ENCODE measurements around the gene IL2RA. TPM values are rescaled to one million over a fixed set of nuclear protein-coding genes. Genes with fewer than 3 reads are reported as not detected.
A peak's percentile ranks its signal among the peaks of the same experiment; 100 is the strongest.
"Not testable (repeated sequence)": the region's sequence is repeated elsewhere in the genome, so short reads cannot be mapped to it uniquely, and the experiment has no call there.

Gene IL2RA
- total RNA-seq, 1 donor from 2014 or later = not detected

DNA sequence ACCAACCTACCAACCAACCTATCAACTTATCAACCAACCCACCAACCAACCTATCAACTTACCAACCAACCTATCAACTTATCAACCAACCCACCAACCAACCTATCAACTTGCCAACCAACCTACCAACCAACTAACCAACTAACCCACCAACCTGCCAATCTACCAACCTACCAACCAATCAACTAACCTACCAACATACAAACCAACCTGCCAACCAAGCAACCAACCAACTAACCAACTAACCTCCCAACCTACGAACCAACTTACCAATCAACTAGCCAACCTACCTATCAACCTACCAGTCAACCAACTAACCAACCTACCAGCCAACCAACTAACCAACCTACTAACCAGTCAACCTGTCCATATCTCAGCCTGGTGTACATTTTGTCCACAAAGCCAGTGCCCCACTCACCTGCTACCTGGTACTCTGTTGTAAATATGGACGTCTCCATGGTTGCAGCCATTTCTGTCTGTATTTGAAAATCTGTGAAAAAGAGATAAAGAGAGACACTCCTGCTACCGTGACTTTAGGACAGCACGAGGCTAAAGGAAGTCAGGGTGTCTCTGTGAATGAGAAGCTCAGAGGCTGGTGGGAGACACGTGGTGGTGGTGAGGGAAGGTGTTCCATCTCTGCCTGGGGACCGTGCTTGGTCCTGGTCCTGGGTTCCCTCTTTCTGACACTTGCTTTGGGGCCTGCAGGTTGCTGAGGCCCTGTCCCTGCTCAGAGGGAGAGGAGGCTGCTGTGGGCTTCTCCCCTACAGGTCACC is 43.0 kb downstream of the IL2RA start:
- FAIRE-seq = no peak

DNA sequence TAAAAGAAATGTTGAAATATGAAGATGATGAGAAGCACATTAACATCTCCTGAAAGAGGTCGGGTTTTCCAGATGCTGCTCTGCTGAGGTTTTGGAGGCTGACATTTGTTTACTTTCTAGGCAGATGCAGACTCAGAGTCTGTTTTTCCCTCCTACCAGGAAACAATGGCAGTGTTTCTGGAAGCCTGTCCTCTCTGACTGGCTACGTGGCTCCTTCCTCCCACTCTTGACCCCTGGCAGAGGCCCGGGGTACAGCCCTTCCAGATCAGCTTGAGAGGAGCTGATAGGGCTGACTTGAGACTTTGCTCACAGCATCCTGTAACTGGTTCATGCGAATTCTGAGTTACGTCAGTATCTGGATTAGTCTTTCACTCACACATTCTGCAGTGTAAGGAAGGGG is 43.7 kb downstream of the IL2RA start:
- FAIRE-seq (no peak), DNase-seq (ENCODE audit: low spot score in 2 of 2) (no peak)

More for the DNA sequence above, 43.0 kb downstream of the IL2RA start:
- DNase-seq (ENCODE audit: low spot score in 2 of 2) = no peak

DNA sequence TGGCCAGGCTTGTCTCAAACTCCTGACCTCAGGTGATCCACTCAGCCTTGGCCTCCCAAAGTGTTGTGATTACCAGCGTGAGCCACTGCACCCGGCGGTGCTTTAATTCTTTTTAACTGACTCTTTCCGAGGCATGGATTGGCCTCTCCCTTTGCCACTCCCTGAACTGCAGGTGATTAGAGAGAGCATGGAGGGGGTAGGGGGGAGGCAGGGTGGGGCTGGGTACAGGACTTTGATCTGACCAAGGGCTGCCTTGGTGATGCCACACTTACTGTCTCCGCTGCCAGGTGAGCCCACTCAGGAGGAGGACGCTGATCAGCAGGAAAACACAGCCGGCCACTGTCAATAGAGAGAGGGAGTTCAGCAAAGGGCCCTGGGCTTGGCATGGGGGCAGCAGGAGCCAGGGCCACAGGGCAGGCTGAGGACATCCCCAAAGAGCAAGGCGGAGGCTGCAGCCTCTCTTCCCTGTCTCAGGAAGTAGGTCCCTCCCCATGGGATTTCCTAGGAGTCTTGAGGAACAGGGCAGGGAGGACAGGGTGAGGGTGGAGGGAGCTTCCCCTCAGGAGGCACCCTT is 44.3 kb downstream of the IL2RA start:
- no peak for DNase-seq (ENCODE audit: low spot score in 2 of 2)
- FAIRE-seq = no peak

DNA sequence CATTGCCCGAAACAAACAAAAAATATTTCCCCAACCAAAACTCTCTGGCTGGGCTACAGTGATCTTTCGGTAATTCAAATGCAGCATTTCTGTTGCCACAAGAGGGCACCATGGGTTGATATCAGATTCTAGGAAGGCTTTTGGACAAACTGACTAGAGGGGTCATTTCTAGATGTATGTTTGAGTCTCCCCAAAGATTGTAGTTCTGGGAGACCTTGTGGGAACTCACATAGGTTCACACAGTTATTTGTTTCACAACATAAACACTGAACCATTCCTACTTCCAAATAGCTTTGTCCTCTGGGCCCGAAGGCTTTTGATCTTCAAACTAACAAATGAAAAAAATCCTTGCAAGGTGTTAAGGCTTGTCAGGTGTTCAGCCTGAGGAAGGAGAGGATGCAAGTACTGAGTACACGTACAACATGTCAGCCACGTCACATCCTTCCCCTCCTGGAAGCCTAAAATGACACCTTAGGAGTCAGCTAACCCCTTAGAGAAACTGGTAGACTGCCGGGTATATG is 47.9 kb downstream of the IL2RA start:
- FAIRE-seq = no peak

GRCh38 chr10:6013413-6014192 is 48.6 kb downstream of the IL2RA start:
- FAIRE-seq = no peak

More for the DNA sequence above, 47.9 kb downstream of the IL2RA start:
- peak; percentile 41 to 55 for DNase-seq (ENCODE audit: low spot score in 2 of 2)

DNA sequence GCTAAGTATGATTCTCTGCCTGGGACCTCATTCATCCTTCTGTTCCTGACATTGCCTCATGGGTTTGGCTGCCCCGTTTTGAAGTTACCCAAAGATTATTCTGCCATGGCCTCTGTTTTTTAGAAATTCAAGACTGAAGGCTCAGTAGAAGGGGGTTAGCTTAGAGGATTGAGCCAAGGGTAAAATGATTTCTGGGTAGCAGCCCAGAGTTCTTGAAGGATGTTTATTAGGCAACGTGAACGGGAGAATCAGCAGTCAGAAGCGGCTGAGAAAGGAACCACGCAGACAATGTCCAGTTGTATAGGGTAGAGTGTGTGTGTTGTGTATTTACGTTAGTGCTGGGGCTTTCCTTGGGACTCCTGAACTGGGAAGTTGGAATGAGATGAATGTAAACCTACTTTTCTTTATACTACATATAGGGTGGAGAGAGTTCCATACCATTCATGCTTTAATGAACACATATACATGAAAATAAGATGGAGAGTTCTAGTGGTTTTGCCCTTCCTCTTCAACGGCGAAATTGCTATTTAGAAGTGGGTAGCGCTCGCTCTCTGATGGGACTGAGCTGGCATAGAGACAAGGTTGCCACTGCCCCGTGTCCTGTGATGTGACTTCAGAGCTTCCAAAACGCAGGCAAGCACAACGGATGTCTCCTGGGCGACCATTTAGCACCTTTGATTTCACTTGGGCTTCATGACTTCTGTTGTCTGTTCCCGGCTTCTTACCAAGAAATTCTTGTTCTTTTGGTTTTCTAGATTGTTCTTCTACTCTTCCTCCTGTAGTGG is 49.9 kb downstream of the IL2RA start:
- FAIRE-seq = no peak

More at GRCh38 chr10:6013413-6014192, 48.6 kb downstream of the IL2RA start:
- no peak for DNase-seq (ENCODE audit: low spot score in 2 of 2)

GRCh38 chr10:6011558-6011957 is 50.6 kb downstream of the IL2RA start:
- DNase-seq (ENCODE audit: low spot score in 2 of 2) = no peak
- no peak for FAIRE-seq

More for the DNA sequence above, 49.9 kb downstream of the IL2RA start:
- DNase-seq (ENCODE audit: low spot score in 2 of 2) = no peak

DNA sequence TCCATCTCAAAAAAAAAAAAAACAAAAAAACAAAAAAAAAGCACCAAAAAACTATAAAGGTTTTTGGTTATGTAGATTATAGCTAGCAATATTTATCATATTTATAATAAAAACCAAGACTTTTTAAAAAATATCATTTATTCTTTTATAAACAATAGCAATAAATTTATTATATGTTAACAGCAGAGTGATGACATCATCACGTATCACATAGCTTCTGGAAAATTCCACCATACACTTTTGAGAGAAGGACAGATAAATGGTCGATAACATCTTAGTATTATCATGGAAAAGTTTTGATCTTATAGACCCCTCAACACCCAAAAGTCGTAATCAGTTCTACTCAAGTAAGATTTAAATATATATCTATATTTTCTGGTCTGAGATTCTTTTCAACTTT is 51.6 kb downstream of the IL2RA start:
- FAIRE-seq = peak; percentile 51
- DNase-seq (ENCODE audit: low spot score in 2 of 2) = no peak

DNA sequence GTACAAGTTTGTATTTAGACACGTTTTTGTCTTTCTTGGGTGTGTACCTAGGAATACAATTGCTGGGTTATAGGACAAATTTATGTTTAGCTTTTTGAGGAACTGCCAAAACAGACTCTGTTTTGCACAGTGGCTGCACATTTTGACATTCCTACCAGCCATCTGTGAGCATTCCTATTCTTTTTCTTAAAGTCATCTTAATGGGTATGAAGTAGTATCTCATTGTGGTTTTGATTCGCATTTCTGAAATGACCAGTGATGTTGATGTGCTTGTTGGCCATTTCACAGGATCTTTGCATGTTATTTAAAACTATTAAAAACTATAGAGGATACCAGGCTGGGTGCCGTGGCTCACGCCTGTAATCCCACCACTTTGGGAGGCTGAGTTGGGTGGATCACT is 52.2 kb downstream of the IL2RA start:
- FAIRE-seq = no peak
- DNase-seq (ENCODE audit: low spot score in 2 of 2) = no peak

DNA sequence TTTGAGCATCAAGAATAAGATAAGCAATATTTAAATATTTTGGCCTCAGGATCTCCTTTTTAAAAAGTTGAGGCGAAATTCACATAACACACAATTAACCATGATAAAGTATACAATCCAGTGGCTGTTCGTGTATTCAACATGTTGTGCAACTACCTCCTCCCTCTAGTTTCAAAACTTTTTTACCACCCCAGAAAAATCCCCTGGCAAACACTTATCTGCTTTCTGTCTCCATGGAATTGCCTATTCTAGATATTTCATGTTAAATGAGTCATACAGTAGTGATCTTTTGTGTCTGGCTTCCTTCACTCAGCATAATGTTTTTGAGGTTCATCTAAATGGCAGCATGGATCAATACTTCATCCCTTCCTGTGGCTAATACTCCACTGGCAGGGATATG is 53.0 kb downstream of the IL2RA start:
- DNase-seq (ENCODE audit: low spot score in 2 of 2) (no peak), FAIRE-seq (no peak)

GRCh38 chr10:6008497-6009142 is 53.5 kb downstream of the IL2RA start:
- FAIRE-seq (no peak), DNase-seq (ENCODE audit: low spot score in 2 of 2) (no peak)

DNA sequence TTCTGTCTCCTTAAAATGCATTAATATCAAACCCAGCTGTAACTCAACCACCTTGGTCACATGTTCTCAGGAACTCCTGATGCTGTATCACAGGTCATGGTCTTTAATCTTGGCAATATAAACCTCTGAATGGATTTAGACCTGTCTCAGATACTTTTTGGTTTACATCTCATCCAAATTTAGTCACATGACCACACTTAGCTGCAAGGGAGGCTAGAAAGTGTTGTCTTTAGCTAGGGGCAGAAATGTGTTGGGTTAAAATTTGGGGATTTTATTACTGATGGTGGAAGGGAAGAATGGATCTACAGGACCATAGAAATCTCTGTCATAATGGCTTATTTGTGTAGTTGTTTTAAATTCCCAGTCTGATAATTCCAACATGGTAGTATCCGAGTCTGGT is 55.2 kb downstream of the IL2RA start:
- no peak for DNase-seq (ENCODE audit: low spot score in 2 of 2)
- FAIRE-seq = no peak

- DNase-seq (ENCODE audit: low spot score in 2 of 2) = no peak
- FAIRE-seq = no peak
Observed at GRCh38 chr10:6006546-6006945, 55.6 kb downstream of the IL2RA start.

GRCh38 chr10:6005856-6006395 is 56.2 kb downstream of the IL2RA start:
- FAIRE-seq (no peak), DNase-seq (ENCODE audit: low spot score in 2 of 2) (no peak)

DNA sequence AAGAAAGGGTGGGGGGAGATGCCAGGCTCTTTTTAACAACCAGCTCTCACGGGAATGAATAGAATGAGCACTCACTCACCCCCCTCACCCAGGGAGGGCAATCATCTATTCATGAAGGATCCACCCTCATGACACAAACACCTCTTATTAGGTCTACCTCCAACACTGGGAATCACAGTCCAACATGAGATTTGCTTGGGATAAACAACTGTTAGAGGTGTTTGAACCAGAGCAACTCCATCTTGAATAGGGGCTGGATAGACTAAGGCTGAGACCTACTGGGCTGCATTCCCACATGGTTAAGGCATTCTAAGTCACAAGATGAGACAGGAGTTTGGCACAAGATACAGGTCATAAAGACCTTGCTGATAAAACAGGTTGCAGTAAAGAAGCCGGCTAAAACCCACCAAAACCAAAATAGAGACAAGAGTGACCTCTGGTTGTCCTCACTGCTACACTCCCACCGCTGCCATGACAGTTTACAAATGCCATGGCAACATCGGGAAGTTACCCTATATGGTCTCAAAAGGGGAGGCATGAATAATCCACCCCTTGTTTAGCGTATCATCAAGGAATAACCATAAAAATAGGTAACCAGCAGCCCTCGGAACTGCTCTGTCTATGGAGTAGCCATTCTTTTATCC is 56.9 kb downstream of the IL2RA start:
- not testable (repeated sequence) for DNase-seq (ENCODE audit: low spot score in 2 of 2); FAIRE-seq

GRCh38 chr10:6002809-6003510 is 59.2 kb downstream of the IL2RA start:
- FAIRE-seq = no peak
- no peak for DNase-seq (ENCODE audit: low spot score in 2 of 2)

GRCh38 chr10:5999440-6000165 is 62.6 kb downstream of the IL2RA start:
- DNase-seq (ENCODE audit: low spot score in 2 of 2) = no peak
- FAIRE-seq = no peak

GRCh38 chr10:5996696-5997095 is 65.5 kb downstream of the IL2RA start:
- no peak for FAIRE-seq
- DNase-seq (ENCODE audit: low spot score in 2 of 2) = no peak
